K562 (cell line): ENCODE results near the gene PRPF6. TPM values are rescaled to one million over a fixed set of nuclear protein-coding genes. Genes with fewer than 3 reads are reported as not detected.

ENCODE experiments used
- ARID1B ChIP-seq: fragments of 450-650 bp; IDR thresholded peaks from 2 replicates; pipeline ENCODE4 v1.6.1; 2016; ENCODE audit warnings: antibody characterized with exemption, mild to moderate bottlenecking, inconsistent platforms
- CBX2 ChIP-seq: fragments of 200-600 bp; sonication (generic); IDR thresholded peaks from one replicate; pipeline ENCODE4 v1.6.1; 2012; ENCODE audit warnings: mild to moderate bottlenecking, low read length, inconsistent platforms; ENCODE audit not compliant: insufficient read depth, poor library complexity, severe bottlenecking
- ILF3 ChIP-seq: fragments of 450-650 bp; IDR thresholded peaks from 2 replicates; pipeline ENCODE4 v1.6.1; 2018; ENCODE audit warnings: antibody characterized with exemption, mild to moderate bottlenecking, moderate library complexity, borderline replicate concordance
- KAT7 ChIP-seq: sonication (generic); formaldehyde crosslinking; IDR thresholded peaks from 2 replicates; pipeline ENCODE4 v1.8.0; 2022; ENCODE audit warnings: missing genetic modification reagents, mild to moderate bottlenecking, borderline replicate concordance
- KDM1A ChIP-seq, 2 experiments: fragments of 450-650 bp; IDR thresholded peaks; 2 replicates each; pipeline ENCODE4 v1.6.1; 2016; ENCODE audit warnings: mild to moderate bottlenecking in 2 of 2
- PHF20 ChIP-seq: fragments of 450-650 bp; IDR thresholded peaks from 2 replicates; pipeline ENCODE4 v1.6.1; 2018; ENCODE audit not compliant: partially characterized antibody
- SMAD3 ChIP-seq: fragments of 450-650 bp; formaldehyde crosslinking; conservative IDR thresholded peaks from 2 replicates; pipeline ENCODE4 v1.4.0; 2020; ENCODE audit warnings: mild to moderate bottlenecking
- SP1 ChIP-seq: sonication (generic); formaldehyde crosslinking; IDR thresholded peaks from 2 replicates; pipeline ENCODE4 v1.8.1; 2022; ENCODE audit warnings: mild to moderate bottlenecking, missing genetic modification reagents
- SPI1 ChIP-seq: IDR thresholded peaks from 2 replicates; pipeline ENCODE4 v1.6.1; 2011; ENCODE audit warnings: low read depth, low read length, control low read depth, borderline replicate concordance
- STAG1 ChIP-seq: sonication (generic); formaldehyde crosslinking; IDR thresholded peaks from 2 replicates; pipeline ENCODE4 v1.5.0; 2020; ENCODE audit warnings: missing genetic modification reagents, borderline replicate concordance
- STAT5B ChIP-seq: fragments of 250-450 bp; sonication (Bioruptor Pico); IDR thresholded peaks from 2 replicates; pipeline ENCODE4 v1.8.0; 2021; ENCODE audit warnings: mild to moderate bottlenecking, inconsistent platforms
- ZNF589 ChIP-seq: fragments of 200-800 bp; sonication (Bioruptor generic); IDR thresholded peaks from 2 replicates; pipeline ENCODE4 v1.6.1; 2016; ENCODE audit warnings: low read depth, missing genetic modification characterization, missing compliant biosample characterization
- ZNF696 ChIP-seq: fragments of 250-450 bp; sonication (Bioruptor Pico); conservative IDR thresholded peaks from 2 replicates; pipeline ENCODE4 v1.4.0; 2020; ENCODE audit warnings: mild to moderate bottlenecking, moderate library complexity
- polyA plus RNA-seq, 8 experiments: library from polyadenylated mRNA; depleted of rRNA in 4 of 8; stranded (reverse) in 5 of 8; unstranded in 3 of 8; fragments of >200 nt; fragmentation: Nextera tagmentation in 2 of 8; fragmentation: Illumina TruSeq in 1 of 8; extraction: Ambion mirVana in 2 of 8; extraction: Trizol in 1 of 8; gene quantifications; 2 replicates each; pipeline versions ENCODE4 v1.2.1 to v1.2.3, GENCODE V29; 2011 to 2014; ENCODE audit warnings: inconsistent platforms in 1 of 8, missing spikeins in 1 of 8
- total RNA-seq, 7 experiments: library from RNA; depleted of rRNA in 6 of 7; stranded (reverse); fragments of >200 nt in 6 of 7; fragmentation: Illumina TruSeq in 2 of 7; extraction: Trizol in 2 of 7; gene quantifications; 2 replicates each; pipeline versions ENCODE4 v1.2.1 to v1.2.3, GENCODE V29; 2011 to 2021; ENCODE audit warnings: low replicate concordance in 1 of 7
- TF ChIP-seq, protein P1 (sequence below), 2 experiments: fragments of 450-650 bp; IDR thresholded peaks; 2 replicates each; pipeline ENCODE4 v1.6.1; 2016; ENCODE audit warnings: mild to moderate bottlenecking in 2 of 2, borderline replicate concordance in 1 of 2, low read depth in 1 of 2, moderate library complexity in 1 of 2
- TF ChIP-seq, protein P2 (sequence below), 2 experiments: IDR thresholded peaks; 2 replicates each; pipeline ENCODE4 v1.6.1; 2012; ENCODE audit warnings: improper control_type of control experiment in 2 of 2, low read depth in 2 of 2, low read length in 2 of 2, borderline replicate concordance in 1 of 2
- TF ChIP-seq, protein P3 (sequence below): sonication (generic); formaldehyde crosslinking; IDR thresholded peaks from 2 replicates; pipeline ENCODE4 v1.9.0; 2022; ENCODE audit warnings: mild to moderate bottlenecking, missing genetic modification reagents

PRPF6 gene
- total and polyA plus RNA-seq, 9 of the 15 experiments (the other 6 are each of a cell fraction or from before 2014, with no cell fraction given): 4.2 to 83.2 (median 59.9) TPM

DNA sequence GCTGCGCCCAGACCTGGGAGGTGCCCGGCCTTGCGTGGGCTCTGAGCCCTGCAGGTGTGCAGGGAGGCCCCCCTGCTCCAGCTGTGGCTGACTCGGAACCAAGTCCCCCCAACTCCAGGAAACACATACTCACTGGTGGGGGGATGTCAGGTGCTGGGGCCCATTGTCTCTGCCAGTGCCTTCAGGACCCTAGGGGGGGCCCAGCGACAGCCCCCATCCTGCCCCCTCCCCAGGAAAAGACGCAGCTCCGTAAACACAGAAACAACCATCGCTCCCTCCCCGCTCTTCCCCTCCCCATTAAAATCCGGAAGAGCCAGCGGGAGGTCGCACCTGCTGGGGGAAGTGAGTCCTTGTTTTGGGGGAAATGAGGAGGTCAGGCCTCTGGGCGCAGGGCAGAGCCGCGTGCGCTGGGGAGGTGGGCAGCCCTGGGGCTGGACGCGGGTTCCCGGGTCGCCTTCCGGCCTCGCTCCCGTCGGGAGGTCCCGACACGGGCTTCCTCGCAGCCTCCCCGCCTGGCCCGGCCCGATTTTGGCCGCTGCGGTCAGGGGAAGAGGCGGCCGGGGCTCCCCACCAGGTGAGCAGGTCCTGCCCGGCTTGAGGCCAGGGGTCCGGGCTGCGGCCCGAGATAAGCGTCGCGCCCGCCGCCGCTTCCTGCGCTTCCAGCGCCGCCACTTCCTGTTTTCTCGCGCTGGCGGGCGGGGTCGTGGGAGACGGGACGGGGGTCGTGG is 61.3 kb downstream of the PRPF6 start (continued):
- TF ChIP-seq, protein P1, sequence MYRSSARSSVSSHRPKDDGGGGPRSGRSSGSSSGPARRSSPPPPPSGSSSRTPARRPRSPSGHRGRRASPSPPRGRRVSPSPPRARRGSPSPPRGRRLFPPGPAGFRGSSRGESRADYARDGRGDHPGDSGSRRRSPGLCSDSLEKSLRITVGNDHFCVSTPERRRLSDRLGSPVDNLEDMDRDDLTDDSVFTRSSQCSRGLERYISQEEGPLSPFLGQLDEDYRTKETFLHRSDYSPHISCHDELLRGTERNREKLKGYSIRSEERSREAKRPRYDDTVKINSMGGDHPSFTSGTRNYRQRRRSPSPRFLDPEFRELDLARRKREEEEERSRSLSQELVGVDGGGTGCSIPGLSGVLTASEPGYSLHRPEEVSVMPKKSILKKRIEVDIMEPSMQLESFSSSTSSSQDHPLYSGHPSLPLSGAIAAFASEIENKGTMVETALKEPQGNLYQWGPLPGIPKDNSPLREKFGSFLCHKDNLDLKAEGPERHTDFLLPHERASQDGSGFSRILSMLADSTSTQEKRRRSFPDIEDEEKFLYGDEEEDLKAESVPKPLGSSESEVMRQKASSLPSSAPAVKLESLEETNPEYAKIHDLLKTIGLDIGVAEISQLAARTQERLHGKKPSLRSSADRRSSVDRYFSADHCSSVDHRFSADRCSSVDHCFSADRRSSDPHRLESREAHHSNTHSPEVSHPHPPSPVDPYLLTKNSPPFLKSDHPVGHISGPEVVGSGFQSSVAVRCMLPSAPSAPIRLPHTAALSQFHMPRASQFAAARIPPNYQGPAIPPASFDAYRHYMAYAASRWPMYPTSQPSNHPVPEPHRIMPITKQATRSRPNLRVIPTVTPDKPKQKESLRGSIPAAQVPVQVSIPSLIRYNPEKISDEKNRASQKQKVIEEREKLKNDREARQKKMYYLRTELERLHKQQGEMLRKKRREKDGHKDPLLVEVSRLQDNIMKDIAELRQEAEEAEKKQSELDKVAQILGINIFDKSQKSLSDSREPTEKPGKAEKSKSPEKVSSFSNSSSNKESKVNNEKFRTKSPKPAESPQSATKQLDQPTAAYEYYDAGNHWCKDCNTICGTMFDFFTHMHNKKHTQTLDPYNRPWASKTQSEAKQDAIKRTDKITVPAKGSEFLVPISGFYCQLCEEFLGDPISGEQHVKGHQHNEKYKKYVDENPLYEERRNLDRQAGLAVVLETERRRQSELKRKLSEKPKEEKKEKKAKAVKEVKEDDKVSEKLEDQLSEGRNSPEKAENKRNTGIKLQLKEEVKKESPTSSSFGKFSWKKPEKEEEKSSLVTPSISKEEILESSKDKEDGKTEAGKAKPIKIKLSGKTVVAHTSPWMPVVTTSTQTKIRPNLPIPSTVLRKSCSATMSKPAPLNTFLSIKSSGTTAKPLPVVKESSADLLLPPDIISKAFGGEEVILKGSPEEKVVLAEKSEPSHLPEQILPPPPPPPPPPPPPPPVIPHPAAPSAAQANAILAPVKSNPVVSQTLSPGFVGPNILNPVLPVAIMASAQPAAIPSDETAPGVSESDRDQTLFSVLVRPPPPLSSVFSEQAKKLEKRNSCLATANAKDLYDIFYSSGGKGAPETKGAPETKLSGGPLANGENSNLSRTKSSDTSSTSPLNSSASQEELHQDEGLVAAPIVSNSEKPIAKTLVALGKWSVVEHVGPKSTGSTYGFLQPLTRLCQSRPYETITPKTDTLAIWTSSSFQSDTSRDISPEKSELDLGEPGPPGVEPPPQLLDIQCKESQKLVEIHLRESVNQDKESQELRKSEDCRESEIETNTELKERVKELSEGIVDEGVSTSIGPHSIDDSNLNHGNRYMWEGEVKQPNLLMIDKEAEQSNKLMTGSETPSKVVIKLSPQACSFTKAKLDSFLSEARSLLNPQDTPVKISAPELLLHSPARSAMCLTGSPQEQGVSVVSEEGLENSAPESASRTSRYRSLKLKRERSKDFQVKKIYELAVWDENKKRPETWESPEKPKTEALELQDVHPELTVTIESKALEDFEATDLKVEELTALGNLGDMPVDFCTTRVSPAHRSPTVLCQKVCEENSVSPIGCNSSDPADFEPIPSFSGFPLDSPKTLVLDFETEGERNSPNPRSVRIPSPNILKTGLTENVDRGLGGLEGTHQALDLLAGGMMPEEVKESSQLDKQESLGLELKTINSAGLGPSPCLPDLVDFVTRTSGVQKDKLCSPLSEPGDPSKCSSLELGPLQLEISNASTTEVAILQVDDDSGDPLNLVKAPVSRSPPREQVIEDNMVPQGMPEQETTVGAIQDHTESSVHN (IDR thresholded peaks at IDR 0.05; ENCODE audit: borderline replicate concordance in 1 of 2, low read depth in 1 of 2): no peak
- TF ChIP-seq SPI1 (peak; percentile 97), STAT5B (CRISPR knock-in tag) (no peak), STAG1 (CRISPR knock-in tag) (0 out of 2 replicates have a peak, but pooled peaks have one; percentile 22), ARID1B (peak; percentile 82), ILF3 (no peak), SMAD3 (no peak), ZNF696 (no peak), CBX2 (no peak), KAT7 (CRISPR knock-in tag) (0 out of 2 replicates have a peak, but pooled peaks have one; percentile 49), PHF20 (peak; percentile 58), ZNF589 (no peak), KDM1A (IDR thresholded peaks at IDR 0.05) (peak; percentile 48 to 72; a peak in 3 of 4 replicates), SP1 (peak; percentile 35; the same call in 1 of the 2 replicates)
- TF ChIP-seq, protein P2, sequence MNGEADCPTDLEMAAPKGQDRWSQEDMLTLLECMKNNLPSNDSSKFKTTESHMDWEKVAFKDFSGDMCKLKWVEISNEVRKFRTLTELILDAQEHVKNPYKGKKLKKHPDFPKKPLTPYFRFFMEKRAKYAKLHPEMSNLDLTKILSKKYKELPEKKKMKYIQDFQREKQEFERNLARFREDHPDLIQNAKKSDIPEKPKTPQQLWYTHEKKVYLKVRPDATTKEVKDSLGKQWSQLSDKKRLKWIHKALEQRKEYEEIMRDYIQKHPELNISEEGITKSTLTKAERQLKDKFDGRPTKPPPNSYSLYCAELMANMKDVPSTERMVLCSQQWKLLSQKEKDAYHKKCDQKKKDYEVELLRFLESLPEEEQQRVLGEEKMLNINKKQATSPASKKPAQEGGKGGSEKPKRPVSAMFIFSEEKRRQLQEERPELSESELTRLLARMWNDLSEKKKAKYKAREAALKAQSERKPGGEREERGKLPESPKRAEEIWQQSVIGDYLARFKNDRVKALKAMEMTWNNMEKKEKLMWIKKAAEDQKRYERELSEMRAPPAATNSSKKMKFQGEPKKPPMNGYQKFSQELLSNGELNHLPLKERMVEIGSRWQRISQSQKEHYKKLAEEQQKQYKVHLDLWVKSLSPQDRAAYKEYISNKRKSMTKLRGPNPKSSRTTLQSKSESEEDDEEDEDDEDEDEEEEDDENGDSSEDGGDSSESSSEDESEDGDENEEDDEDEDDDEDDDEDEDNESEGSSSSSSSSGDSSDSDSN (IDR thresholded peaks at IDR 0.05; ENCODE audit: borderline replicate concordance in 1 of 2, low read depth in 2 of 2, low read length in 2 of 2): peak; percentile 94 to 97; a peak in 3 of 4 replicates
- TF ChIP-seq, protein P3, sequence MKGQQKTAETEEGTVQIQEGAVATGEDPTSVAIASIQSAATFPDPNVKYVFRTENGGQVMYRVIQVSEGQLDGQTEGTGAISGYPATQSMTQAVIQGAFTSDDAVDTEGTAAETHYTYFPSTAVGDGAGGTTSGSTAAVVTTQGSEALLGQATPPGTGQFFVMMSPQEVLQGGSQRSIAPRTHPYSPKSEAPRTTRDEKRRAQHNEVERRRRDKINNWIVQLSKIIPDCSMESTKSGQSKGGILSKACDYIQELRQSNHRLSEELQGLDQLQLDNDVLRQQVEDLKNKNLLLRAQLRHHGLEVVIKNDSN (CRISPR knock-in tag): no peak
